RWPE2 (cell line): ENCODE data around the gene ZC3H13.
A peak's percentile ranks its signal among the peaks of the same experiment; 100 is the strongest.

Experiments used
- ATAC-seq: fragments of 200-7000 bp; cut with Tn5 transposase; 3 replicates; pipeline ENCODE4 v1.9.1; 2021; ENCODE audit warnings: low read depth
- DNase-seq: peaks from one replicate; pipeline ENCODE4 v3.0.0-alpha.2; 2020; ENCODE audit warnings: low spot score
- H3K27ac ChIP-seq: fragments of 450-650 bp; 2 replicates; pipeline ENCODE4 v1.5.1; 2017; ENCODE audit warnings: mild to moderate bottlenecking; ENCODE audit not compliant: poor library complexity, severe bottlenecking
- H3K27me3 ChIP-seq: fragments of 250-450 bp; sonication (Bioruptor Pico); 2 replicates; pipeline ENCODE4 v1.5.1; 2021; ENCODE audit warnings: mild to moderate bottlenecking, moderate library complexity; ENCODE audit not compliant: insufficient read depth, poor library complexity, severe bottlenecking
- H3K36me3 ChIP-seq: fragments of 250-450 bp; sonication (Bioruptor Pico); 2 replicates; pipeline ENCODE4 v1.5.1; 2020; ENCODE audit warnings: low read depth, mild to moderate bottlenecking, moderate library complexity
- H3K4me1 ChIP-seq: fragments of 250-450 bp; sonication (Bioruptor Pico); 2 replicates; pipeline ENCODE4 v1.5.1; 2021; ENCODE audit warnings: mild to moderate bottlenecking, moderate library complexity; ENCODE audit not compliant: insufficient read depth, poor library complexity, severe bottlenecking
- H3K4me3 ChIP-seq: fragments of 250-450 bp; sonication (Bioruptor Pico); 2 replicates; pipeline ENCODE4 v1.5.1; 2021; ENCODE audit warnings: mild to moderate bottlenecking, moderate library complexity; ENCODE audit not compliant: severe bottlenecking
- H3K9me3 ChIP-seq: fragments of 250-450 bp; sonication (Bioruptor Pico); 2 replicates; pipeline ENCODE4 v1.5.1; 2021; ENCODE audit warnings: mild to moderate bottlenecking, moderate library complexity; ENCODE audit not compliant: severe bottlenecking
- CTCF ChIP-seq: fragments of 450-650 bp; IDR thresholded peaks from one replicate; pipeline ENCODE4 v1.5.1; 2017; ENCODE audit warnings: mild to moderate bottlenecking, moderate library complexity; ENCODE audit not compliant: poor library complexity, severe bottlenecking

ZC3H13 gene

GRCh38 chr13:45932172-45932571 lies 120.4 kb downstream of the ZC3H13 start:
- H3K27me3 ChIP-seq = peaks cover 4% of the 10 kb centered on the region
- no peaks in the 10 kb centered on the region for H3K9me3 ChIP-seq
- ATAC-seq (no peak), DNase-seq (no peak)
- H3K4me1 ChIP-seq = peaks cover 3% of the 10 kb centered on the region
- H3K36me3 ChIP-seq = no peaks in the 10 kb centered on the region
- H3K27ac ChIP-seq = no peak overlapping the region
- H3K4me3 ChIP-seq = no peak overlapping the region
- no peak for TF ChIP-seq CTCF

GRCh38 chr13:45931211-45931610 lies 121.3 kb downstream of the ZC3H13 start:
- Histone ChIP-seq H3K4me1 (peaks cover 3% of the 10 kb centered on the region), H3K36me3 (no peaks in the 10 kb centered on the region), H3K27me3 (peaks cover 4% of the 10 kb centered on the region), H3K4me3 (no peak overlapping the region), H3K9me3 (no peaks in the 10 kb centered on the region), H3K27ac (no peak overlapping the region)
- TF ChIP-seq CTCF = no peak
- DNase-seq (no peak), ATAC-seq (no peak)

DNA sequence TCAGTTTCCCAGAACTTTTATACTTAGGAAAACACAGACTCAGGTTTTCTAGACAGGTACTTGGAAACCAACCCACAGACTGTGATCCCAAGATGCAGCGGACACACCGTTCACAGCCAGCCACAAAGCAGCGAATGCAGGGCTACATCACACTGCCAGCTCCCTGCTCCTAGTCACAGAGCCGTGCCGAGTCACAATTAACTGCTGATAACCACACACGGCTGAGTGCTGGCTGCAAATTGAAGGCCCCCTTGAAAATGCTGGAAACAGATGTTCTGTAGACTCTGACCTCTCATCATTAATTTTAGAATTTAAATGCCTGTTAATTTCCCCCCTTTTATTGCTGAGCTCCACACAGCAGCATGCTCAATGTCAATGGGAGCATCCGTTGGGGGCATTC lies 122.4 kb downstream of the ZC3H13 start:
- no peak for TF ChIP-seq CTCF
- no peak overlapping the region for H3K4me3 ChIP-seq
- no peak for DNase-seq
- no peak for ATAC-seq
- H3K4me1 ChIP-seq = peaks cover 3% of the 10 kb centered on the region
- no peaks in the 10 kb centered on the region for H3K9me3 ChIP-seq
- no peaks in the 10 kb centered on the region for H3K36me3 ChIP-seq
- no peak overlapping the region for H3K27ac ChIP-seq
- peaks cover 4% of the 10 kb centered on the region for H3K27me3 ChIP-seq

- Histone ChIP-seq H3K36me3 (no peaks in the 10 kb centered on the region), H3K9me3 (no peaks in the 10 kb centered on the region), H3K4me1 (peaks cover 3% of the 10 kb centered on the region), H3K27me3 (peaks cover 4% of the 10 kb centered on the region), H3K4me3 (no peak overlapping the region), H3K27ac (no peak overlapping the region)
- no peak for TF ChIP-seq CTCF
- ATAC-seq (peak; percentile 44; the same call in 2 of the 3 replicates), DNase-seq (no peak)
These were observed 123.7 kb downstream of the ZC3H13 start for GRCh38 chr13:45928843-45929242.

- DNase-seq (no peak), ATAC-seq (no peak)
- H3K4me1 ChIP-seq = peaks cover 3% of the 10 kb centered on the region
These were observed 124.4 kb downstream of the ZC3H13 start for GRCh38 chr13:45928176-45928575.

More at GRCh38 chr13:45928176-45928575, 124.4 kb downstream of the ZC3H13 start:
- Histone ChIP-seq H3K4me3 (no peak overlapping the region), H3K27ac (no peak overlapping the region), H3K36me3 (no peaks in the 10 kb centered on the region), H3K27me3 (peaks cover 4% of the 10 kb centered on the region), H3K9me3 (no peaks in the 10 kb centered on the region)
- TF ChIP-seq CTCF = no peak
